Measurements from ENCODE around the gene PHETA2.
"Not testable (repeated sequence)": the region's sequence is repeated elsewhere in the genome, so short reads cannot be mapped to it uniquely, and the experiment has no call there.

Gene PHETA2

GRCh38 chr22:42111798-42112197 lies 37.8 kb downstream of the PHETA2 start:
- no peak for DNase-seq

- not testable (repeated sequence) for DNase-seq
Observed at GRCh38 chr22:42112793-42113192, 38.7 kb downstream of the PHETA2 start.

GRCh38 chr22:42114721-42115120 lies 40.7 kb downstream of the PHETA2 start:
- DNase-seq: no peak

- DNase-seq: not testable (repeated sequence)
Observed at GRCh38 chr22:42115420-42115830, 41.4 kb downstream of the PHETA2 start.

GRCh38 chr22:42116848-42117424 lies 42.9 kb downstream of the PHETA2 start:
- no peak for DNase-seq

- not testable (repeated sequence) for DNase-seq
Observed at GRCh38 chr22:42120231-42121021, 46.4 kb downstream of the PHETA2 start.

- not testable (repeated sequence) for DNase-seq
Observed at GRCh38 chr22:42123529-42123928, 49.5 kb downstream of the PHETA2 start.

- DNase-seq: no peak
Observed at GRCh38 chr22:42127606-42128005, 53.6 kb downstream of the PHETA2 start.

- DNase-seq: not testable (repeated sequence)
Observed at GRCh38 chr22:42128007-42128406, 54.0 kb downstream of the PHETA2 start.

Data from NCI-H510A (cell line).